SU-DHL-6 (cell line): ENCODE data around the gene PDCD4.

Experiments
- H2AFZ ChIP-seq: fragments of 200-600 bp; sonication (generic); 2 replicates; pipeline ENCODE4 v1.6.1; 2014; ENCODE audit warnings: low read depth, mild to moderate bottlenecking, moderate library complexity, mixed read lengths, antibody characterized with exemption, low read length; ENCODE audit not compliant: severe bottlenecking
- H3F3A ChIP-seq: fragments of 200-600 bp; shearing (Covaris generic); 2 replicates; pipeline ENCODE4 v1.6.0; 2016; ENCODE audit warnings: antibody characterized with exemption, mild to moderate bottlenecking; ENCODE audit not compliant: insufficient read depth
- H3K27ac ChIP-seq: fragments of 200-600 bp; sonication (generic); 2 replicates; pipeline ENCODE4 v1.5.1; 2016; ENCODE audit warnings: low read depth, mild to moderate bottlenecking, low read length, moderate library complexity, mixed read lengths
- H3K27me3 ChIP-seq: fragments of 200-600 bp; sonication (generic), shearing (Covaris generic); 2 replicates; pipeline ENCODE4 v1.6.0; 2014; ENCODE audit warnings: mild to moderate bottlenecking, low read length
- H3K36me3 ChIP-seq: fragments of 200-600 bp; sonication (generic); 2 replicates; pipeline ENCODE4 v1.6.1; 2014; ENCODE audit warnings: mild to moderate bottlenecking, low read length, mixed read lengths
- H3K4me2 ChIP-seq: fragments of 300-600, 200-600 bp; shearing (Covaris generic), sonication (generic); 2 replicates; pipeline ENCODE4 v1.6.0; 2014; ENCODE audit warnings: low read length, low read depth, mild to moderate bottlenecking; ENCODE audit not compliant: poor library complexity, severe bottlenecking
- H3K4me3 ChIP-seq: fragments of 200-600 bp; sonication (generic); 2 replicates; pipeline ENCODE4 v1.5.1; 2014; ENCODE audit warnings: antibody characterized with exemption, low read length, mild to moderate bottlenecking, mixed read lengths; ENCODE audit not compliant: insufficient read depth, poor library complexity, severe bottlenecking
- H3K79me2 ChIP-seq: fragments of 200-600 bp; sonication (generic); 2 replicates; pipeline ENCODE4 v1.6.1; 2014; ENCODE audit warnings: mild to moderate bottlenecking, low read length, moderate library complexity; ENCODE audit not compliant: insufficient read depth
- H3K9ac ChIP-seq: fragments of 200-600 bp; sonication (generic); 2 replicates; pipeline ENCODE4 v1.7.0; 2014; ENCODE audit warnings: mild to moderate bottlenecking, low read length
- H3K9me2 ChIP-seq: fragments of 200-600 bp; sonication (generic); replicated peaks from 2 replicates; pipeline ENCODE4 v1.6.1; 2014; ENCODE audit warnings: low read length; ENCODE audit not compliant: insufficient read depth
- H3K9me3 ChIP-seq: fragments of 200-600 bp; sonication (generic); 2 replicates; pipeline ENCODE4 v1.6.1; 2014; ENCODE audit warnings: low read length, mixed read lengths; ENCODE audit not compliant: insufficient read depth
- H4K20me1 ChIP-seq: fragments of 200-600 bp; sonication (generic); 2 replicates; pipeline ENCODE4 v1.6.1; 2014; ENCODE audit warnings: low read depth, mild to moderate bottlenecking, antibody characterized with exemption, low read length, moderate library complexity, mixed read lengths
- CTCF ChIP-seq: fragments of 200-600 bp; sonication (generic); IDR thresholded peaks from one replicate; pipeline ENCODE4 v1.5.1; 2017; ENCODE audit warnings: antibody characterized with exemption, mild to moderate bottlenecking, low read length, moderate library complexity; ENCODE audit not compliant: insufficient read depth, poor library complexity, severe bottlenecking
- EZH2phosphoT487 ChIP-seq: fragments of 200-600 bp; sonication (generic), shearing (Covaris generic); conservative IDR thresholded peaks from 2 replicates; pipeline ENCODE4 v1.6.1; 2018; ENCODE audit warnings: mild to moderate bottlenecking, antibody characterized with exemption, low read length, moderate library complexity, mixed read lengths

PDCD4 gene

GRCh38 chr10:110923856-110924493 lies 52.2 kb downstream of the PDCD4 start:
- no peak for TF ChIP-seq CTCF
- TF ChIP-seq EZH2phosphoT487, result no peak
- no peak overlapping the region for H2AFZ ChIP-seq
- H3K36me3 ChIP-seq, result peaks cover 20% of the 10 kb centered on the region; the same call in 1 of the 2 replicates
- H3K79me2 ChIP-seq, result peaks cover 89% of the 10 kb centered on the region
- peak overlapping the region; percentile 97 for H3K4me2 ChIP-seq
- H3K9ac ChIP-seq, result no peak overlapping the region
- H3K27ac ChIP-seq, result no peak overlapping the region
- H3K4me3 ChIP-seq, result no peak overlapping the region
- no peaks in the 10 kb centered on the region for H3K27me3 ChIP-seq
- H3K9me3 ChIP-seq, result no peaks in the 10 kb centered on the region
- H3F3A ChIP-seq, result peaks cover 12% of the 10 kb centered on the region
- no peaks in the 10 kb centered on the region for H3K9me2 ChIP-seq
- peaks cover 75% of the 10 kb centered on the region for H4K20me1 ChIP-seq

GRCh38 chr10:110927461-110927860 lies 55.7 kb downstream of the PDCD4 start:
- no peak overlapping the region for H3K4me3 ChIP-seq
- H3K27me3 ChIP-seq, result no peaks in the 10 kb centered on the region
- H3K9ac ChIP-seq, result no peak overlapping the region
- no peak overlapping the region for H3K4me2 ChIP-seq
- TF ChIP-seq CTCF, result no peak
- no peak for TF ChIP-seq EZH2phosphoT487
- H3K79me2 ChIP-seq, result peaks cover 100% of the 10 kb centered on the region
- no peaks in the 10 kb centered on the region for H3K9me2 ChIP-seq
- H3K36me3 ChIP-seq, result peaks cover 14% of the 10 kb centered on the region; the same call in 1 of the 2 replicates
- H3K9me3 ChIP-seq, result no peaks in the 10 kb centered on the region
- H3K27ac ChIP-seq, result no peak overlapping the region
- H3F3A ChIP-seq, result peaks cover 20% of the 10 kb centered on the region; the same call in 1 of the 2 replicates
- no peak overlapping the region for H2AFZ ChIP-seq
- peaks cover 90% of the 10 kb centered on the region for H4K20me1 ChIP-seq

DNA sequence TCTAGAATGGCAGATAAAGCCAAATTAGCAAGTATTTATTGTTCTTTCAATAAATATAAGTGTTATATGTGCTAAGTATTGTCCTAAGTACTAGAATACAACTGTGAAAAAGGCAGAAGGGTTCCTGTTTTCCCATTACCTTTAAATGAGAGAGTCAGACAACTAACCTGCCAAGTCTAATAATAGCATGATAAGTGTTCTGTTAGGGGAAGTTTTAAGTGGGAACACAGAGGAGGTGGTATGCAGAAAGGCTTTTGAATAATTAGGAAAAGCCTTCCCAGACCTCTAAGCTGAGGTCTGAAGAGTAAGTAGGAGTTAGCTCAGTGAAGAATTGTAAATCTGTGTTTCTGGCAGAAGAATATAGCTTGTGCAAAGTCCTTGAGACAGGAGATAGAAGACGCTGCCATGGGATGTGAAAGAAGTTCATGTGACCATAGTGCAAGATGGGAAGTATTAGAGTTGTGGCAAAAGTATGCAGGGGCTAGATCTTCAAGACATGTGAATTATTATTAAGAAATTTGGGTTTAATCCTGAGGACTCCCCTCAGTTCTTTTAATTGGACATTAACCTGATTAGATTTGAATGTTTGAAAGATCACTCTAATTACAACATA lies 60.1 kb downstream of the PDCD4 start:
- Histone ChIP-seq H2AFZ (no peak overlapping the region), H4K20me1 (peaks cover 80% of the 10 kb centered on the region), H3K9me3 (no peaks in the 10 kb centered on the region), H3K4me3 (no peak overlapping the region), H3K9me2 (no peaks in the 10 kb centered on the region), H3K27ac (no peak overlapping the region), H3K4me2 (no peak overlapping the region), H3K27me3 (no peaks in the 10 kb centered on the region), H3K9ac (no peak overlapping the region), H3F3A (peaks cover 26% of the 10 kb centered on the region; the same call in 1 of the 2 replicates), H3K79me2 (peaks cover 100% of the 10 kb centered on the region), H3K36me3 (peaks cover 7% of the 10 kb centered on the region; the same call in 1 of the 2 replicates)
- TF ChIP-seq CTCF, result no peak
- TF ChIP-seq EZH2phosphoT487, result no peak
